ENCODE results near the gene PRICKLE3.

The PRICKLE3 gene

GRCh38 chrX:49189606-49190005, 3.4 kb upstream of the PRICKLE3 start:
- no peak for TF ChIP-seq CTCF (conservative IDR thresholded peaks at IDR 0.05)
- H3K27ac ChIP-seq: no peak overlapping the region

- no peak overlapping the region for H3K27ac ChIP-seq
- no peak for TF ChIP-seq CTCF (conservative IDR thresholded peaks at IDR 0.05)
Observed at GRCh38 chrX:49188468-49189076, 2.4 kb upstream of the PRICKLE3 start.

GRCh38 chrX:49187526-49187925, 1.4 kb upstream of the PRICKLE3 start:
- TF ChIP-seq CTCF (conservative IDR thresholded peaks at IDR 0.05): no peak
- H3K27ac ChIP-seq: no peak overlapping the region

GRCh38 chrX:49187028-49187394, 838 bp upstream of the PRICKLE3 start:
- TF ChIP-seq CTCF (conservative IDR thresholded peaks at IDR 0.05): no peak
- no peak overlapping the region for H3K27ac ChIP-seq

GRCh38 chrX:49184294-49185281, 1.6 kb downstream of the PRICKLE3 start:
- TF ChIP-seq CTCF (conservative IDR thresholded peaks at IDR 0.05): no peak
- H3K27ac ChIP-seq: no peak overlapping the region

- TF ChIP-seq CTCF (conservative IDR thresholded peaks at IDR 0.05): no peak
- H3K27ac ChIP-seq: no peak overlapping the region
Observed at GRCh38 chrX:49183701-49184281, 2.4 kb downstream of the PRICKLE3 start.

- no peak overlapping the region for H3K27ac ChIP-seq
- TF ChIP-seq CTCF (conservative IDR thresholded peaks at IDR 0.05): no peak
Observed at GRCh38 chrX:49179358-49179757, 6.8 kb downstream of the PRICKLE3 start.

Data from VCaP (cell line).